NOMO-1 (cell line): Measurements from ENCODE around the gene SLC15A5.

ENCODE experiments used
- DNase-seq, 2 experiments: peaks; one replicate each; lab custom pipeline; 2025; ENCODE audit not compliant: unreplicated experiment in 2 of 2; lab: John Stamatoyannopoulos, UW

The SLC15A5 gene

DNA sequence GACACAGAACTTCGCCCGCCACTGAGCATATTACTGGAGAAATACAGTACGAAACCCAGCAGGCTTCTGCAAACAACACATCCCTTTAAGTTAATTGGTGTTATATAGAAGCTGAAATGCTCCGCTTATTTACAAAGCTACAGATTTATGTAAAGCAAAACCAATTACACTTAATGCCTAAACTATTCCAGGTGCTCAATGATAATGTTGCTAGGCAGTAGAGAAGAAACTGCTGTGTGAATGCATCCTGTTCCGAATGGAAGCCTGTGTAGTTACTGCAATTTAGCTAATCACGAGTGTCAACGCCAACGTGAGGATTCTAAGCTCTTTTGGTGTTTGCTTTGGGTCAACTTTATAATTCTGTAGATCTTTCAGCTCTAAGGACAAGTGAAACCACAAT is 89.8 kb downstream of the SLC15A5 start:
- DNase-seq = no peak

DNA sequence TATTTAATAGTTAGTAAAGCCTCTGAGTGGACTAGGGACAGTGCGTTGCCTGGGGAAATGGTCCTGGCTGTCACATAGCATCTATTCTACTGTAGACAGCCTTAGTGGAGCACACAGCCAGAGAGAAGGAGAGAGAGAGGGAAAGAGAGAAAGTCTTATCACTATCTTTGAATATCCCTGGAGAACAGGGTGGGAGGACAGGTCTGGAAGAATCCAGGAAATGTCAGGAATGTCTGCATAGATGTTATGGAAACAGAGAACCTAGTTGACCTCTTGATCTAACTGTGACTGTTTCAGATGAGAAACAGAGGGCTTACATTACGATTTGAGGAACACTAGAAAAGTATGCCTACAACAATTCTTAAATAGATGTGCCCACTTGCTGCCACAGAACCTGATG is 92.8 kb downstream of the SLC15A5 start:
- DNase-seq = no peak

- DNase-seq = no peak
Measured at GRCh38 chr12:16183541-16183940, 93.9 kb downstream of the SLC15A5 start.

- no peak for DNase-seq
Measured at GRCh38 chr12:16175840-16176239, 101.6 kb downstream of the SLC15A5 start.

- no peak for DNase-seq
Measured at GRCh38 chr12:16174282-16174681, 103.2 kb downstream of the SLC15A5 start.

GRCh38 chr12:16171348-16171747 is 106.1 kb downstream of the SLC15A5 start:
- DNase-seq = no peak

DNA sequence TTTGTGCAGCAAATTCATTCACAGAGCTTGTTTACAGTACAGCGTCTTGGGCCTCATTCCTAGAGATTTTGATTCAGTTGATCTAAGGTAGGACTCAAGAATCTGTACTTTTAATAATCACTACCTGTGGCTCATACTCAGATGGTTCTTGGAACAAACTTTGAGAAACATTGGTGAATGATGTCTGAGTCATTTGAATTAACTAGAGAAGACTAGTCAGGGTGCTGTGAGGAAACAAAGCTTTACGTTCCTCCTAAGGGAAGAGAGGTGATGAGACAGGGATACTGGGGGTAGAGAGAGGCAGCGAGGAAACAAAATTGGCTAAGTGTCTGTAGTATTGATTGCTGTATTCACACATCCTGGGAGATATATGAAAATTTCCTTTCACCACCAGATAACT is 109.4 kb downstream of the SLC15A5 start:
- DNase-seq = no peak

DNA sequence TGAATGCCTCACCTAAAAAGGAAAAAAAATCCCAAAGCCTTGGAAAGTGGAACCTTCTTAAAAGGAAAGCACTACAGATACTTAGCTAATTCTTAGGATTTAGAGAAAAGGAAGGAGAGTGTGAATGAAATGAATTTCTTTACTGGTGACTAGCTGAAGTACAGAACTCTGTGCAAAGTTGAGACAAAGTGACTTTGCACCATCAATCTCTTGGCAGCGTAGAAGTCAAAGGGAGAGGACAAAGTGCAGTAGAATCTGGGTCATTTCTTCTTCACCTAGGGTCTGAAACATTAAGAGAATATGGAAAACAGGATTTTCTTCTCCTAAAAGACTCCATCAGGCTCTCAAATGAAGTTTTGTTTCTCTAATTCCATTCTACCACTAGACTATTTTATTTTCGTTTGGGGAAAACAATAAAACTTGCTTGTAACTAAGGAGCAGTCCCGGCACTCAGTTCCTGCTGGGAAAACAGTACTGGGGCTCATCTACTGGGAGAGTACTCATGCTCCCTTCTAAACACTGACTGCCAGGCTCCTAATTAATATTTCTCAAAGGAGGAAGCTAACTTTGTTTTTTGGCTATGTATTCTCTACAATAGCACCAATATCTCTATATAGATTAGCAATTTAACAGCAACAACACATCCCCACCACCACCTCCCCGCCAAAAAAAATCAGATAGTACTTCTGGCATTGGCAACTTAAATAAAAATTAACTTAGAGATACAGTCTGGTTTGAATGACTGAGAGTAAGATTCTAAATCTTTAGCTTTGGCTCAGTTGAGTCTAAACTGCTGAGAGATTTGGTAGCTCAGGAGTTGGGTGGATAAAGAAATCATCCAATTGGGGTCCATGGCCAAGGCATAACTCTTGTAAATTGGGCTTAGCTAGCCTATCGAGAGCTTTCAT is 110.7 kb downstream of the SLC15A5 start:
- DNase-seq = no peak

- peak; percentile 22 to 30 for DNase-seq
Measured at GRCh38 chr12:16165506-16165905, 112.0 kb downstream of the SLC15A5 start.

- DNase-seq = no peak
Measured at GRCh38 chr12:16163901-16164300, 113.6 kb downstream of the SLC15A5 start.

DNA sequence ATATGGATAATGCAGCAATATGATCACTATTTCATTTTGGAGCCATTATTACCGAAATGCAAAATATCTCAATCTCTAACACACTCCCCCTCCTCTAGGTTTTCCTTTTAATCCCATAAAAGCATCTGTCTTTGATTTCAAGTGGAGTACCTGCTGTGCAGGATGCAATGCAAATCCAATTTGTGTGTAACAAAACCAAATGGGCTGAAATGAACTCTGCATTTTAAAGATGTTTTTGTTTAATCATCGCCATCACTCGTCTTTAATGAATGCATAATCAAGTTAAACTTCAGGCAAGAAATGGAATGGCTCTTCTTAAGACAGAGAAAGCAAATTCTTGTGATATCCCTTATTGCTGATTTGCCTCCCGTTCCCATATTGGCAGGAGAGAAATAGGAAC is 114.3 kb downstream of the SLC15A5 start:
- DNase-seq = no peak

GRCh38 chr12:16159571-16159970 is 117.9 kb downstream of the SLC15A5 start:
- no peak for DNase-seq

GRCh38 chr12:16158050-16158449 is 119.4 kb downstream of the SLC15A5 start:
- no peak for DNase-seq

- peak in 1 of 2 experiments; percentile 7 for DNase-seq
Measured at GRCh38 chr12:16155938-16156337, 121.5 kb downstream of the SLC15A5 start.

- no peak for DNase-seq
Measured at GRCh38 chr12:16154990-16155389, 122.5 kb downstream of the SLC15A5 start.

DNA sequence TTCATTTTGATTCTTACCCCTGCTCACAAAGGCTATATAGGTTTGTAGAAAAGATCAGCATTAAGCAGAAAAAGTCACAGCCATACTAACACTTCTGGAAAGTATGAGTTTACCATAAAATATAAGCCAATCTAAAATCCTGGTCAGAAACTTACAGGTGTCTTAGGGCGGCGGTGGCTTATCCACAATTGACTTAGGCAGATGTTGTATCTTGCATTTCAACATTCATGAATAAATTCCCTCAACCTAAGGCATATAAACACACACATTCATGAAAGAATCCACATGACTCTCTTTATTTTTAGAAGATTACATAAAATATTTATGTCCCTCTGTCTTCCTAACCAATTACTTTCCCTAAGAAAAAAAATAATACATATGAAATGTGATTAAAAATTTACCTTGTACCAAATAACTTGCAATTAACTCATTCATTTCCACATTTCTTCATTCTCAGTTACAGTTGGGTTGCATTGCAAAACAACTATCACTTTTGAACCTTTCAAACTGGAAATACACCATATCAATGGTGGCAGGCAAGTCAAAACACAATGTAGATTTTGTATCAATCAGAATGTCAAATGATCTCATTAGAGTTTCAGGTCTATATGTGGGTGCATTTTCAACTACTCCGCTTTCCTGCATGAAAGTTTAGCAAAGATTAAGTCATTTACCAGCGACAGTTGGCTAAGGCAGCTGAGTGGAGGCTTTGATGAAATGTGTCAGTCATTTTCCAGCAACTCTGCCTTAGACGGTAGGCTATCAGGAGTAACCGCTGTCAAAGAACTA is 124.4 kb downstream of the SLC15A5 start:
- DNase-seq = no peak

DNA sequence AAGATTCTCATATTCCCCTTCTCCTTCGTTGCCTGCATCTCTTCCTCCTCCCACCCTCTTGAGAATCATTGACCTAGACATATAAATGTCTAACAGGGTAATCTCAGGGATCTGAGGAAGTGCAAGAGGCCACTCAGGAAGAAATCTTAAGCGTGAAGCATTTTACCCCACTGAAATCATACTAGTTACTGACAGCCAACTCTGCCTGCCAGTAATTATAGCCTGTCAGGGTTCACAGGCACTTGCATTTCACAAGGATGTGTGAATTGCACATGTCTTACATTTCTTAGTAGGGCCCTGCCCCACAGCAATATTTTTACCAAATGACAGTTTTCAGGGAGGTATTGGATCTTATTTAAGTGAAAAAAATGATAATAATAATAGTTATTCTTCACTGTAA is 127.2 kb downstream of the SLC15A5 start:
- DNase-seq = peak in 1 of 2 experiments; percentile 41

- peak; percentile 56 to 94 for DNase-seq
Measured at GRCh38 chr12:16148938-16149337, 128.5 kb downstream of the SLC15A5 start.
